GM19397 (cell line): ENCODE data around the gene PRSS48.
"Not testable (repeated sequence)": the region's sequence is repeated elsewhere in the genome, so short reads cannot be mapped to it uniquely, and the experiment has no call there.

Experiments
- ATAC-seq: cut with Tn5 transposase; IDR thresholded peaks from one replicate; pipeline ENCODE4 v1.9.1; 2021; ENCODE audit warnings: mild to moderate bottlenecking, moderate library complexity; ENCODE audit not compliant: unreplicated experiment

Gene PRSS48

GRCh38 chr4:151276787-151277562, at the start of gene PRSS48:
Gene PRSS48, plus strand, starts transcription at chr4:151277161. Its CDS starts 12 bp downstream, at chr4:151277173.
- ATAC-seq = peak; percentile 74

GRCh38 chr4:151227172-151227571, 49.8 kb upstream of the PRSS48 start:
- ATAC-seq = no peak

- no peak for ATAC-seq
These were observed 49.2 kb upstream of the PRSS48 start for GRCh38 chr4:151227731-151228130.

GRCh38 chr4:151228189-151229119, 48.5 kb upstream of the PRSS48 start:
- ATAC-seq = no peak

- no peak for ATAC-seq
These were observed 44.9 kb upstream of the PRSS48 start for GRCh38 chr4:151231915-151232595.

GRCh38 chr4:151233600-151233999, 43.4 kb upstream of the PRSS48 start:
- ATAC-seq = no peak

- ATAC-seq = not testable (repeated sequence)
These were observed 41.6 kb upstream of the PRSS48 start for GRCh38 chr4:151235373-151235772.

- ATAC-seq = no peak
These were observed 40.9 kb upstream of the PRSS48 start for GRCh38 chr4:151236036-151236435.

GRCh38 chr4:151238477-151238876, 38.5 kb upstream of the PRSS48 start:
- ATAC-seq = no peak

- ATAC-seq = no peak
These were observed 37.4 kb upstream of the PRSS48 start for GRCh38 chr4:151239608-151240007.

- ATAC-seq = no peak
These were observed 34.7 kb upstream of the PRSS48 start for GRCh38 chr4:151242305-151242704.

GRCh38 chr4:151246742-151247141, 30.2 kb upstream of the PRSS48 start:
- ATAC-seq = no peak

GRCh38 chr4:151247395-151247794, 29.6 kb upstream of the PRSS48 start:
- ATAC-seq = no peak

GRCh38 chr4:151248519-151248918, 28.4 kb upstream of the PRSS48 start:
- ATAC-seq = no peak

GRCh38 chr4:151250706-151251105, 26.3 kb upstream of the PRSS48 start:
- ATAC-seq = no peak

GRCh38 chr4:151251603-151252304, 25.2 kb upstream of the PRSS48 start:
- ATAC-seq = no peak

GRCh38 chr4:151255226-151255625, 21.7 kb upstream of the PRSS48 start:
- not testable (repeated sequence) for ATAC-seq

GRCh38 chr4:151255680-151256079, 21.3 kb upstream of the PRSS48 start:
- not testable (repeated sequence) for ATAC-seq

GRCh38 chr4:151256134-151256533, 20.8 kb upstream of the PRSS48 start:
- ATAC-seq = no peak

- no peak for ATAC-seq
These were observed 19.3 kb upstream of the PRSS48 start for GRCh38 chr4:151257704-151258103.

GRCh38 chr4:151259752-151260151, 17.2 kb upstream of the PRSS48 start:
- no peak for ATAC-seq
